NCI-H345 (cell line): ENCODE measurements around the gene NEURL3.
A peak's percentile ranks its signal among the peaks of the same experiment; 100 is the strongest.
"Not testable (repeated sequence)": the region's sequence is repeated elsewhere in the genome, so short reads cannot be mapped to it uniquely, and the experiment has no call there.

Source experiments
- DNase-seq: peaks from one replicate; lab custom pipeline; 2025; lab: John Stamatoyannopoulos, UW

NEURL3 gene

GRCh38 chr2:96506016-96506906 is 1.1 kb upstream of the NEURL3 start:
- DNase-seq: no peak

GRCh38 chr2:96503637-96504243 is 1.4 kb downstream of the NEURL3 start:
- no peak for DNase-seq

GRCh38 chr2:96502891-96503636 is 2.1 kb downstream of the NEURL3 start:
- no peak for DNase-seq

GRCh38 chr2:96501886-96502810 is 3.0 kb downstream of the NEURL3 start:
- DNase-seq: no peak

GRCh38 chr2:96501471-96501874 is 3.7 kb downstream of the NEURL3 start:
- no peak for DNase-seq

- DNase-seq: no peak
These were observed 4.6 kb downstream of the NEURL3 start for GRCh38 chr2:96500385-96501066.

GRCh38 chr2:96499061-96499960 is 5.8 kb downstream of the NEURL3 start:
- no peak for DNase-seq

GRCh38 chr2:96498611-96499010 is 6.5 kb downstream of the NEURL3 start:
- DNase-seq: not testable (repeated sequence)

GRCh38 chr2:96498021-96498431 is 7.1 kb downstream of the NEURL3 start:
- no peak for DNase-seq

- peak; percentile 8 for DNase-seq
These were observed 9.1 kb downstream of the NEURL3 start for GRCh38 chr2:96495982-96496629.

GRCh38 chr2:96494188-96494587 is 11.0 kb downstream of the NEURL3 start:
- DNase-seq: no peak

- no peak for DNase-seq
These were observed 12.1 kb downstream of the NEURL3 start for GRCh38 chr2:96493072-96493471.

GRCh38 chr2:96491860-96492497 is 13.2 kb downstream of the NEURL3 start:
- no peak for DNase-seq

- DNase-seq: no peak
These were observed 15.5 kb downstream of the NEURL3 start for GRCh38 chr2:96489663-96490062.

- DNase-seq: no peak
These were observed 15.9 kb downstream of the NEURL3 start for GRCh38 chr2:96489261-96489660.

- DNase-seq: no peak
These were observed 18.5 kb downstream of the NEURL3 start for GRCh38 chr2:96486696-96487095.

GRCh38 chr2:96485751-96486651 is 19.2 kb downstream of the NEURL3 start:
- DNase-seq: no peak

GRCh38 chr2:96485350-96485749 is 19.8 kb downstream of the NEURL3 start:
- no peak for DNase-seq
